H1 (cell line): Measurements from ENCODE around the gene KRTAP17-1. TPM values are rescaled to one million over a fixed set of nuclear protein-coding genes. Genes with fewer than 3 reads are reported as not detected.
A peak's percentile ranks its signal among the peaks of the same experiment; 100 is the strongest.

Experiments used
- CTCF ChIA-PET: fragments of 300-600 bp; sonication (Branson Sonifier 250); formaldehyde crosslinking; loops from one replicate; lab custom pipeline; 2021; ENCODE audit not compliant: partially characterized antibody; lab: Charles Lee
- POLR2A ChIA-PET: fragments of 300-600 bp; sonication (Branson Sonifier 250); formaldehyde crosslinking; loops from one replicate; lab custom pipeline; 2021; ENCODE audit warnings: inconsistent platforms; ENCODE audit not compliant: partially characterized antibody; lab: Charles Lee
- DNase-seq, 2 experiments: peaks; one replicate each; pipeline versions ENCODE4 v3.0.0 to v3.0.0-alpha.2; 2010 to 2022; ENCODE audit warnings: low spot score in 2 of 2, low read depth in 1 of 2, mixed read lengths in 1 of 2
- FAIRE-seq: peaks from 2 replicates; lab custom pipeline; 2011; peaks lifted over from hg19 to GRCh38; lab: Jason Lieb, UNC
- H2AFZ ChIP-seq: 2 replicates; pipeline ENCODE4 v1.8.1; 2012; ENCODE audit warnings: low read length, inconsistent platforms
- H2AK5ac ChIP-seq: 2 replicates; pipeline ENCODE4 v1.6.1; 2013; ENCODE audit warnings: low read depth, low read length
- H2BK120ac ChIP-seq: replicated peaks from 2 replicates; pipeline ENCODE3; 2013; ENCODE audit warnings: low read depth, low read length, inconsistent platforms
- H2BK12ac ChIP-seq: 2 replicates; pipeline ENCODE4 v1.6.1; 2013; ENCODE audit warnings: low read depth, low read length
- H2BK15ac ChIP-seq: 2 replicates; pipeline ENCODE4 v1.6.1; 2013; ENCODE audit warnings: low read length
- H2BK20ac ChIP-seq: 2 replicates; pipeline ENCODE4 v1.6.1; 2013; ENCODE audit warnings: low read length
- H2BK5ac ChIP-seq: 2 replicates; pipeline ENCODE4 v1.6.1; 2013; ENCODE audit warnings: low read depth, low read length
- H3K14ac ChIP-seq: 2 replicates; pipeline ENCODE4 v1.6.1; 2013; ENCODE audit warnings: inconsistent platforms; ENCODE audit not compliant: insufficient read length
- H3K18ac ChIP-seq: 2 replicates; pipeline ENCODE4 v1.6.1; 2013; ENCODE audit warnings: low read length; ENCODE audit errors: extremely low read depth
- H3K23ac ChIP-seq: 2 replicates; pipeline ENCODE4 v1.6.1; 2013; ENCODE audit warnings: inconsistent platforms; ENCODE audit not compliant: insufficient read length
- H3K23me2 ChIP-seq: 2 replicates; pipeline ENCODE4 v1.6.1; 2013; ENCODE audit warnings: low read depth, low read length
- H3K27ac ChIP-seq: 2 replicates; pipeline ENCODE4 v1.6.1; 2011; ENCODE audit warnings: low read depth, low read length, inconsistent platforms
- H3K27me3 ChIP-seq, 4 experiments: replicated peaks in 1 of 4; 1 replicate in 1 of 4; 2 replicates in 3 of 4; pipeline versions ENCODE4 v1.6.1 to v1.8.1; 2011 to 2013; ENCODE audit warnings: low read length in 3 of 4, mild to moderate bottlenecking in 3 of 4, inconsistent platforms in 2 of 4, mixed read lengths in 2 of 4, moderate library complexity in 1 of 4; ENCODE audit not compliant: control insufficient read depth in 3 of 4, insufficient read depth in 3 of 4; ENCODE audit errors: extremely low read depth in 1 of 4
- H3K36me3 ChIP-seq, 4 experiments: 2 replicates each; pipeline versions ENCODE4 v1.6.1 to v1.8.1; 2011 to 2013; ENCODE audit warnings: mild to moderate bottlenecking in 4 of 4, low read length in 3 of 4, moderate library complexity in 2 of 4, control low read depth in 1 of 4, inconsistent platforms in 1 of 4; ENCODE audit not compliant: insufficient read depth in 4 of 4, control insufficient read depth in 2 of 4
- H3K4ac ChIP-seq: replicated peaks from 2 replicates; pipeline ENCODE3; 2013; ENCODE audit warnings: low read length, low read depth, mixed read lengths, inconsistent platforms; ENCODE audit not compliant: insufficient read length
- H3K4me1 ChIP-seq, 4 experiments: replicated peaks in 1 of 4; 1 replicate in 1 of 4; 2 replicates in 3 of 4; pipeline versions ENCODE4 v1.6.1 to v1.8.1; 2011 to 2013; ENCODE audit warnings: low read length in 3 of 4, inconsistent platforms in 2 of 4, mixed read lengths in 1 of 4; ENCODE audit not compliant: insufficient read depth in 4 of 4, control insufficient read depth in 3 of 4
- H3K4me2 ChIP-seq, 2 experiments: 2 replicates each; pipeline versions ENCODE4 v1.6.1 to v1.8.1; 2011 to 2013; ENCODE audit warnings: low read depth in 2 of 2, low read length in 2 of 2, control low read depth in 1 of 2, inconsistent platforms in 1 of 2, mild to moderate bottlenecking in 1 of 2; ENCODE audit not compliant: insufficient read depth in 1 of 2
- H3K4me3 ChIP-seq, 4 experiments: fragments of 200-600, 300-600 bp in 1 of 4; sonication (generic), shearing (Covaris generic), sonication (Bioruptor Twin) in 1 of 4; 2 replicates each; pipeline versions ENCODE4 v1.5.1 to v1.8.1; 2011 to 2016; ENCODE audit warnings: low read length in 4 of 4, low read depth in 3 of 4, control low read depth in 2 of 4, inconsistent platforms in 2 of 4, mild to moderate bottlenecking in 2 of 4, mixed read lengths in 1 of 4, moderate library complexity in 1 of 4; ENCODE audit not compliant: insufficient read depth in 2 of 4; ENCODE audit errors: extremely low read depth in 1 of 4
- H3K56ac ChIP-seq: replicated peaks from 2 replicates; pipeline ENCODE3; 2013; ENCODE audit warnings: low read depth, mild to moderate bottlenecking, mixed read lengths, low read length, inconsistent platforms; ENCODE audit not compliant: insufficient read length
- H3K79me1 ChIP-seq: 2 replicates; pipeline ENCODE4 v1.6.1; 2013; ENCODE audit warnings: low read depth, low read length, control low read depth
- H3K79me2 ChIP-seq, 2 experiments: 2 replicates each; pipeline versions ENCODE4 v1.6.1 to v1.8.1; 2012 to 2013; ENCODE audit warnings: low read length in 2 of 2, mild to moderate bottlenecking in 2 of 2, inconsistent platforms in 1 of 2; ENCODE audit not compliant: insufficient read depth in 2 of 2, control insufficient read depth in 1 of 2
- H3K9ac ChIP-seq, 4 experiments: replicated peaks in 1 of 4; 1 replicate in 1 of 4; 2 replicates in 3 of 4; pipeline versions ENCODE4 v1.6.1 to v1.8.1; 2011 to 2013; ENCODE audit warnings: low read depth in 3 of 4, low read length in 3 of 4, control low read depth in 2 of 4, mild to moderate bottlenecking in 2 of 4, moderate library complexity in 2 of 4, inconsistent platforms in 1 of 4; ENCODE audit errors: extremely low read depth in 1 of 4
- H3K9me3 ChIP-seq, 2 experiments: 2 replicates each; pipeline versions ENCODE4 v1.6.1 to v1.8.1; 2012 to 2013; ENCODE audit warnings: mild to moderate bottlenecking in 2 of 2, moderate library complexity in 2 of 2, control low read depth in 1 of 2, inconsistent platforms in 1 of 2, low read depth in 1 of 2, low read length in 1 of 2, mixed read lengths in 1 of 2; ENCODE audit not compliant: insufficient read depth in 2 of 2
- H4K20me1 ChIP-seq, 2 experiments: replicated peaks in 1 of 2; 2 replicates each; pipeline versions ENCODE3 to v1.8.1; 2011 to 2013; ENCODE audit warnings: inconsistent platforms in 2 of 2, low read length in 2 of 2, mild to moderate bottlenecking in 1 of 2; ENCODE audit not compliant: insufficient read depth in 2 of 2, control insufficient read depth in 1 of 2
- H4K5ac ChIP-seq: 2 replicates; pipeline ENCODE4 v1.6.1; 2013; ENCODE audit warnings: low read length, low read depth, mixed read lengths, inconsistent platforms; ENCODE audit not compliant: insufficient read length
- H4K8ac ChIP-seq: 2 replicates; pipeline ENCODE4 v1.8.0; 2013; ENCODE audit warnings: mild to moderate bottlenecking, moderate library complexity, low read length, inconsistent platforms; ENCODE audit not compliant: insufficient read depth; ENCODE audit errors: extremely low read depth
- H4K91ac ChIP-seq: replicated peaks from 2 replicates; pipeline ENCODE3; 2013; ENCODE audit warnings: low read length, mixed read lengths, inconsistent platforms; ENCODE audit not compliant: insufficient read length
- ASH2L ChIP-seq: fragments of 200-600, 300-600 bp; sonication (generic); IDR thresholded peaks from one replicate; pipeline ENCODE4 v1.7.1; 2017; ENCODE audit warnings: low read length
- SIX5 ChIP-seq: IDR thresholded peaks from 2 replicates; pipeline ENCODE4 v1.6.1; 2011; ENCODE audit warnings: mild to moderate bottlenecking, low read depth, low read length
- WGBS, 2 experiments: shearing (Covaris generic) in 1 of 2; methylation state at CpG; one replicate each; pipeline versions ENCODE4 v1.1.6 to v1.1.7; 2013 to 2015; ENCODE audit warnings: low lambda C conversion rate in 2 of 2, mixed read lengths in 2 of 2, inconsistent platforms in 1 of 2, low coverage in 1 of 2, missing lambda C conversion rate in 1 of 2; ENCODE audit not compliant: insufficient replicate concordance in 2 of 2, insufficient coverage in 1 of 2, insufficient read length in 1 of 2; ENCODE audit errors: extremely low coverage in 1 of 2, missing lambda C conversion rate in 1 of 2; 5-methylcytosine and 5-hydroxymethylcytosine counted together
- polyA plus RNA-seq, 7 experiments: library from polyadenylated mRNA; depleted of rRNA in 3 of 7; stranded (reverse) in 5 of 7; unstranded in 2 of 7; fragments of >200 nt in 5 of 7; fragments of 200-250 nt in 2 of 7; gene quantifications; 1 replicate in 5 of 7; 2 replicates in 1 of 7; 4 replicates in 1 of 7; pipeline versions ENCODE4 v1.2.1 to v1.2.3, GENCODE V29; 2011 to 2013; ENCODE audit warnings: missing spikeins in 2 of 7, mixed read lengths in 2 of 7
- total RNA-seq: library from RNA; stranded (reverse); fragmentation: NEBNext Ultra II Directional; extraction: Animal tissue kit (Norgen Biotek cat#: 25700); gene quantifications from 2 replicates; pipeline ENCODE4 v1.2.1, GENCODE V29; 2021

KRTAP17-1 gene
- total and polyA plus RNA-seq, 2 of the 8 experiments (the other 6 are each of a cell fraction or from before 2014, with no cell fraction given), result not detected

DNA sequence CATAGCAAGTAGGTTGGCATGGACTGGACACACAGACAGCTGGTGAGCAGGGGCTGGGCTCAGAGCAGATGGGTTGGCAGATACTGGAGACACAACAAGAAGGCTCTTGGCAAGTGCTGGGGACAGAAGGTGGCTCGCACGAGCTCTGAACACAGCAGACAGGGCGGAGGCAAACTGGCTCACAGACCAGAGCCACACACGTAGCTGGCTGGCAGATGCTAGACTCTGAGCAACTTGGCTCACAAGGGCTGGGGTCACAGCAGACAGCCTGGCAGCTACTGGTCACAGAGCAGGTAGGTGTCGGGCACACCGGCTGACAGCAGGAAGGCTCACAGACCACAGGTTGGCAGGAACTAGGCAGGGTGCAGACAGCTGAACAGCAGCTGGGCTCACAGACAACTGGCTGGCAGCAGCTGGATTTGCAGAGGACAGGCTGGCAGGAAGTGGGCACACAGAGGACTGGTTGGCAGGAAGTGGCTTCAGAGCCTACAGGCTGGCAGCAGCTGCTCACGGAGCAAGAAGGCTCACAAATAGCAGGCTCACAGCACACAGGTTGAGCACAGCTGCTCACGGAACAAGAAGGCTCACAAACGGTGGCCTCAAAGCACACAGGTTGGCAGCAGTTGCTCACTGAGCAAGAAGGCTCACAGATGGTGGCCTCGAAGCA is 7.1 kb downstream of the KRTAP17-1 start:
- WGBS, 2 experiments, result 85% methylated on average over 9 of the region's 10 CpGs; no CpG with 5 or more reads in 1 of the 2 experiments
- Histone ChIP-seq H2BK20ac (no peak overlapping the region), H2AFZ (no peak overlapping the region), H4K91ac (no peak overlapping the region), H3K4me1 (no peaks in the 10 kb centered on the region; a peak in 2 of 7 replicates), H4K5ac (no peak overlapping the region), H4K20me1 (no peaks in the 10 kb centered on the region), H2BK12ac (no peak overlapping the region), H3K79me2 (no peaks in the 10 kb centered on the region), H3K4me3 (no peak overlapping the region), H3K79me1 (no peaks in the 10 kb centered on the region), H3K9me3 (no peaks in the 10 kb centered on the region), H3K27me3 (no peaks in the 10 kb centered on the region; a peak in 1 of 7 replicates), H2BK120ac (no peak overlapping the region), H3K36me3 (no peaks in the 10 kb centered on the region), H3K9ac (no peak overlapping the region), H2BK15ac (peak overlapping the region; percentile 46; the same call in 1 of the 2 replicates), H3K14ac (no peak overlapping the region), H4K8ac (no peak overlapping the region), H2AK5ac (no peak overlapping the region), H3K4ac (no peak overlapping the region), H3K27ac (no peak overlapping the region), H3K23me2 (no peaks in the 10 kb centered on the region; the same call in 1 of the 2 replicates), H3K23ac (no peak overlapping the region), H3K18ac (no peak overlapping the region), H2BK5ac (0 out of 2 replicates have a peak overlapping the region, but pooled peaks have one; percentile 39), H3K56ac (no peak overlapping the region), H3K4me2 (no peak overlapping the region)
- ChIA-PET CTCF (interaction anchor here (1.7 kb wide), 1 partner anchor 14 kb away, joined by 4 read pairs; no protein-coding TSS in a partner anchor), POLR2A (no interaction called here)
- DNase-seq, result no peak
- FAIRE-seq, result no peak
- TF ChIP-seq SIX5, result no peak
- no peak for TF ChIP-seq ASH2L
